Cardiac fibroblast (primary cell): Measurements from ENCODE around the gene SLC29A2.
A peak's percentile ranks its signal among the peaks of the same experiment; 100 is the strongest.

Experiments
- DNase-seq, 2 donors: peaks; one replicate each; pipeline versions ENCODE4 v3.0.0 to v3.0.0-alpha.2; 2010; ENCODE audit warnings: low read depth in 2 of 2
- H3K4me3 ChIP-seq, 2 donors: replicated peaks in 1 of 2; 1 replicate in 1 of 2; 2 replicates in 1 of 2; pipeline ENCODE4 v1.5.1; 2011; ENCODE audit warnings: low read depth in 2 of 2, low read length in 2 of 2, mild to moderate bottlenecking in 2 of 2, moderate library complexity in 1 of 2
- TF ChIP-seq, protein P1 (sequence below): IDR thresholded peaks from one replicate; pipeline ENCODE4 v1.5.1; 2011; ENCODE audit warnings: low read depth, mild to moderate bottlenecking, low read length, inconsistent platforms

The SLC29A2 gene

DNA sequence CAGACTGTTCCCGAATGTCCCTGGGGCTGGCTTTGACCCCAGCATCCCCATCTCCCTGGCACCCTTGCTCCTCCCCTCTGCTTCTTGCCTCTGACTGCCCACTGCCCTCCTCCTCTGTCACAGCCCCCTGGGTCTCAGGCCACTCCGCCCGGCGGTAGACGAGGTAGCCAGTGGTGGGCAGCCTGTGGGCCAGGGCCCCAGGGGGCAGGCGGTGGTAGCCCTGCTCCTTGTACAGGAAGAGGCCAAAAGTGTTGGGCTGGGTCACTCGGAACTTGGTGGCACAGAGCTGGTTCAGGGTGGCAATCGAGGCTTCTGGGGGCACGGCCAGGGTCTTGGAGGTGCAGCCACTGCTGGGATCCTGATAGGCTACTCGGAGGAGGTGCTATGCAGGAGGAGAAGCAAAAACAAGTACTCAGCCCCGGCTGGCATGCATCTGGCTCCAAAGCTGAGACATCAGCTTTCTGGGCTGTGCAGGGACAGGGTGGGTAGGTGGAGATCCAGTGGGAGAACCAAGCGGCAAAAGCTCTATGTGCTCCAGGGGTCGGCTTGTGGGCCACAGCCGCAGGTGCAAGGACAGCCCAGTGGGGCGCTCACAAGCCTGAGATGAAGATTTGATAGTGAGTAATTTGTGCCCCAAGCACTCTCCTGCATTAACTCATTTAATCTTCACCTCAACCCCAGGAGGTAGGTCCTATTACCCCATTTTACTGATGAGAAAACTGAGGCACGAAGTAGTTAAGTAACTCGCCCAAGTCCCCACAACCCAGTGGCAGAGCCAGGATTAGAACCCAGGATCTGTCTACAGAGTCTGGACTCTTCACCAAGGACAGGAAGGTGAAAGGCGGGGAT, 39.0 kb downstream of the SLC29A2 start:
- TF ChIP-seq, protein P1, sequence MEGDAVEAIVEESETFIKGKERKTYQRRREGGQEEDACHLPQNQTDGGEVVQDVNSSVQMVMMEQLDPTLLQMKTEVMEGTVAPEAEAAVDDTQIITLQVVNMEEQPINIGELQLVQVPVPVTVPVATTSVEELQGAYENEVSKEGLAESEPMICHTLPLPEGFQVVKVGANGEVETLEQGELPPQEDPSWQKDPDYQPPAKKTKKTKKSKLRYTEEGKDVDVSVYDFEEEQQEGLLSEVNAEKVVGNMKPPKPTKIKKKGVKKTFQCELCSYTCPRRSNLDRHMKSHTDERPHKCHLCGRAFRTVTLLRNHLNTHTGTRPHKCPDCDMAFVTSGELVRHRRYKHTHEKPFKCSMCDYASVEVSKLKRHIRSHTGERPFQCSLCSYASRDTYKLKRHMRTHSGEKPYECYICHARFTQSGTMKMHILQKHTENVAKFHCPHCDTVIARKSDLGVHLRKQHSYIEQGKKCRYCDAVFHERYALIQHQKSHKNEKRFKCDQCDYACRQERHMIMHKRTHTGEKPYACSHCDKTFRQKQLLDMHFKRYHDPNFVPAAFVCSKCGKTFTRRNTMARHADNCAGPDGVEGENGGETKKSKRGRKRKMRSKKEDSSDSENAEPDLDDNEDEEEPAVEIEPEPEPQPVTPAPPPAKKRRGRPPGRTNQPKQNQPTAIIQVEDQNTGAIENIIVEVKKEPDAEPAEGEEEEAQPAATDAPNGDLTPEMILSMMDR, result no peak
- H3K4me3 ChIP-seq, result no peak overlapping the region
- DNase-seq, result no peak

- H3K4me3 ChIP-seq, result no peak overlapping the region
- DNase-seq, result no peak
- TF ChIP-seq, protein P1, result no peak
Observed at GRCh38 chr11:66331542-66332370, 39.8 kb downstream of the SLC29A2 start.

DNA sequence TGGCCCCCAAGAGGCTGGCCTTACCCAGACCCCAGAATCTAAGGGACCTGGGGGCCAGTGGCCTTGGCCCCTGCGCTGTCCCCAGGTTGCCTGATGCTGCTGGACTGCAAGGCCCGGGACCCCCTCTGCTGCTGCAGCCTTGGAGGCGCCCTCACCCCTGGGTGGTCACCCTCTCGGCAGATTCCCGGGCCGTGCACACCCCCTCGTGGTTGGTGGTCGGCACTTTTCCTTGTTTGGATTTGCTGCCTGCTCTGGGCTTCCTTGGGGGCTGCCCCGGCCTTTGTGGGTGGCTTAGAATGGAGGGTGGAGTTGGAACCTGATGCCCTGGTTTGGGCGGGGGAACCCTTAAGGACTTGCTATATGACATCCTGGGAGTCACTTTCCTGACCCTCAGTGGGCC, 40.6 kb downstream of the SLC29A2 start:
- TF ChIP-seq, protein P1, result no peak
- DNase-seq, result no peak
- no peak overlapping the region for H3K4me3 ChIP-seq

GRCh38 chr11:66329165-66329673, 42.3 kb downstream of the SLC29A2 start:
- H3K4me3 ChIP-seq, result no peak overlapping the region
- TF ChIP-seq, protein P1, result no peak
- DNase-seq, result no peak

DNA sequence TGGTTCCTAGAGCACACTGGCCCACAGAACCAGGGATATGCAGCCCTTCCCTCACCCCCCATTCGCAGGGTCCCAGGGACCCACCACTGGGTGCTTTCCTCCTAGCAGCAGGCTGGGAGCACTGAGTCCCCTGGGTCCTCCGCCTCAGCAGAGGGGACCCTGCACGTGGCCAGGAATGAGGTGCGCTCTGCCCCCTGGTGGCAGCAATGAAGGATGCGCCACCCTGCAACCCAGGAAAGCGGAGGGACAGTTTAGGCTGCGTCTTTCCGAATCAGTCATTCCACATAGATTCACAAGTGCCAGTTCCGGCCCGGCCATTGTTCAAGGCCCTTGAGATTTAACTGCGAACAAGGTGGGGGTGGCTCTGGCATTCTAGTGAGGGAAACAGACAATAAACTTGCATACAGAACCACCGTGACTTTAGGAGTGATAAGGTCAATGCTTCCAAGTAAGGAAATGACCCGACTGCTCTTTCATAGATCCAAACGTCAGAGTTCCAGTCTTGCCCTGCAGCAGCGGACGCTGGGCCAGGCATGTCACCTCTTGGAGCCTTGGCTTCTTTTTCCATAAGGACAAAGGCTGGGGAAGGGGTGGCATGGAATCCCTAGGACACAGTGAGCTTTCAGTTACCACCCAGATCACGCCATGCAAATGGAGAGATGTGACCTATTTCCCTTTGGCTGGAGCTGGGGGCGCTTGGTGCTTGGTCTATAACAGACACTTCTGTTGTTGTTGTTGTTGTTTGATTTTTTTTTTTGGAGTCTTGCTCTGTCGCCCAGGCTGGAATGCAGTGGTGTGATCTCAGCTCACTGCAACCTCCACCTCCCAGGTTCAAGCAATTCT, 43.0 kb downstream of the SLC29A2 start:
- DNase-seq, result peak; percentile 82 to 87
- TF ChIP-seq, protein P1, result peak; percentile 90
- no peak overlapping the region for H3K4me3 ChIP-seq

DNA sequence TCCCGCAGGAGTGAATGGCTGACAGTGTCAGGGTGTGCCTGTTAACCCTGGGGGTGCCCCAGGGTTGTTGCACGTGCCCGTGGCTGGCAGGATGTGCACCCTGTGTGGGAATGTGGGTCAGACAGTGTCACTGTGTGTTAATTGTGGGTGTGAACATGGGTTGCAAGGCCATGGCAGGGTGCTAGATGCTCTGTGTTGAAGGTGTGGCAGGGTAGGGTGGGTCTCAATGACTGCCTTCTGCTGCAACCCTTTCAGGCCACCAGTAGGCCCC, 43.6 kb downstream of the SLC29A2 start:
- TF ChIP-seq, protein P1, result no peak
- H3K4me3 ChIP-seq, result no peak overlapping the region
- DNase-seq, result no peak
